OCI-LY1 (cell line): ENCODE measurements around the gene FRMD4A.

ENCODE experiments used
- EZH2 ChIP-seq: fragments of 200-600 bp; sonication (generic), shearing (Covaris generic); IDR thresholded peaks from 2 replicates; pipeline ENCODE4 v1.8.0; 2017; ENCODE audit warnings: borderline replicate concordance, mixed run types, mild to moderate bottlenecking, antibody characterized with exemption, low read length, moderate library complexity, mixed read lengths
- TF ChIP-seq, protein P1 (sequence below): fragments of 200-600 bp; sonication (generic), shearing (Covaris generic); IDR thresholded peaks from 2 replicates; pipeline ENCODE4 v1.5.1; 2017; ENCODE audit warnings: mild to moderate bottlenecking, antibody characterized with exemption, low read length, moderate library complexity, mixed read lengths

DNA sequence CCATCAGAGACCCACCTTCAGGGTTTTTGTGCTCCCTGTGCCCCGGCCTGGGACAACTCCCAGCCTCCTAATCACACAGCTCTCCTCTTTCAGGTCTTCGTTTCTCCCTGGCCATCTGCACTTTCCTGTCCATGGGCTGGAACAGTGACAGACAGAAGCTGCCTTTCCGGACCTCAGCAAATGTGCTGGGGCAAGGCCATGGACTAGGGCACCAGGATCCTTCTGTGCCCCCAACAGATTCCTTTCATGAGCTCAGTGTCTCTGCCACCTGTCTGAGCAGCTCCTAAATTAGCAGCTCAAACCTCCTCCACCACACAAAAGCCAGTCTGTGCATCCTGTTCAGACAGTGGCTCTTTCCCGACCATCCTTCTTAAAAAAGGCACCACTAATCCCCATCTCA is 41.9 kb upstream of the FRMD4A start:
- TF ChIP-seq EZH2, result no peak
- TF ChIP-seq, protein P1, sequence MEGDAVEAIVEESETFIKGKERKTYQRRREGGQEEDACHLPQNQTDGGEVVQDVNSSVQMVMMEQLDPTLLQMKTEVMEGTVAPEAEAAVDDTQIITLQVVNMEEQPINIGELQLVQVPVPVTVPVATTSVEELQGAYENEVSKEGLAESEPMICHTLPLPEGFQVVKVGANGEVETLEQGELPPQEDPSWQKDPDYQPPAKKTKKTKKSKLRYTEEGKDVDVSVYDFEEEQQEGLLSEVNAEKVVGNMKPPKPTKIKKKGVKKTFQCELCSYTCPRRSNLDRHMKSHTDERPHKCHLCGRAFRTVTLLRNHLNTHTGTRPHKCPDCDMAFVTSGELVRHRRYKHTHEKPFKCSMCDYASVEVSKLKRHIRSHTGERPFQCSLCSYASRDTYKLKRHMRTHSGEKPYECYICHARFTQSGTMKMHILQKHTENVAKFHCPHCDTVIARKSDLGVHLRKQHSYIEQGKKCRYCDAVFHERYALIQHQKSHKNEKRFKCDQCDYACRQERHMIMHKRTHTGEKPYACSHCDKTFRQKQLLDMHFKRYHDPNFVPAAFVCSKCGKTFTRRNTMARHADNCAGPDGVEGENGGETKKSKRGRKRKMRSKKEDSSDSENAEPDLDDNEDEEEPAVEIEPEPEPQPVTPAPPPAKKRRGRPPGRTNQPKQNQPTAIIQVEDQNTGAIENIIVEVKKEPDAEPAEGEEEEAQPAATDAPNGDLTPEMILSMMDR, result no peak
